Upper lobe of left lung (tissue), 4 donors: ENCODE data around the gene COBL.

ENCODE experiments used
- EP300 ChIP-seq, 4 donors: sonication (generic); formaldehyde crosslinking; IDR thresholded peaks; one replicate each; pipeline ENCODE4 v1.5.1; 2017; ENCODE audit warnings: antibody characterized with exemption in 4 of 4, control low read depth in 2 of 4
- POLR2A ChIP-seq, 4 donors: fragments of 450-650 bp; IDR thresholded peaks; one replicate each; pipeline ENCODE4 v1.5.1; 2016 to 2017; ENCODE audit warnings: antibody characterized with exemption in 4 of 4, mild to moderate bottlenecking in 2 of 4
- POLR2AphosphoS5 ChIP-seq, 2 donors: sonication (generic); formaldehyde crosslinking; IDR thresholded peaks; one replicate each; pipeline ENCODE4 v1.5.1; 2017; ENCODE audit warnings: antibody characterized with exemption in 2 of 2
- TF ChIP-seq, protein P1 (sequence below), 6 experiments: fragments of 450-650 bp in 4 of 6; fragments of 200-600 bp in 2 of 6; sonication (generic) in 2 of 6; IDR thresholded peaks; one replicate each; pipeline ENCODE4 v1.5.1; 2016 to 2019; ENCODE audit warnings: antibody characterized with exemption in 6 of 6

DNA sequence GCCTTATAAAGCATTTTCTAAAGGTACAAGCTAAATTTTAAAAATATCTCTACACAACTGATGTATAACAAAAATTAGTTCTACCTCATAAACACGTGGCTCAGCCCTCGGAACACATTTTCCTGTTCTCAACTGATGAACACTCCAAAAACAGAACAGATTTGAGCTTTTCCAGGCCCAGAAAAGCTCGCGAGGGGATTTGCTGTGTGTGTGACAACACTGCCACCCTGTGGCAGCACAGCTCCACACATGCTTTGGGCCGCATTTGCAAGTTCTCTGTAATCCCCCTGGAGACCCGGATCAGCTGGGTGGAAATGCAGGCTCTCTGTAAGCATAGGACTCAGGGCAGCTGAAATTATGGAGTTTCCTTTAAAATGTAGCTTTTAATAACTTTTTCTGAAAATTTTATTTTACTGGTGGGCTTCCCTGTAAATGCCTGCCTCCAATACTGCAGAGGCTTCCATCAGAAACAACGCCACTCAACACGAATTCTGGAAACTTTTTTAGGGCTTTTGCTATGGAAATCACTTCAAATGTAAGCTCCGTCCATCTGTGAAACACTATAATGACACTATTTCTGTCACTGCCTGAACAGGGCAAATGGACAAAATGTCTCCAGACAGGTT is 155.5 kb downstream of the COBL start:
- TF ChIP-seq, protein P1, sequence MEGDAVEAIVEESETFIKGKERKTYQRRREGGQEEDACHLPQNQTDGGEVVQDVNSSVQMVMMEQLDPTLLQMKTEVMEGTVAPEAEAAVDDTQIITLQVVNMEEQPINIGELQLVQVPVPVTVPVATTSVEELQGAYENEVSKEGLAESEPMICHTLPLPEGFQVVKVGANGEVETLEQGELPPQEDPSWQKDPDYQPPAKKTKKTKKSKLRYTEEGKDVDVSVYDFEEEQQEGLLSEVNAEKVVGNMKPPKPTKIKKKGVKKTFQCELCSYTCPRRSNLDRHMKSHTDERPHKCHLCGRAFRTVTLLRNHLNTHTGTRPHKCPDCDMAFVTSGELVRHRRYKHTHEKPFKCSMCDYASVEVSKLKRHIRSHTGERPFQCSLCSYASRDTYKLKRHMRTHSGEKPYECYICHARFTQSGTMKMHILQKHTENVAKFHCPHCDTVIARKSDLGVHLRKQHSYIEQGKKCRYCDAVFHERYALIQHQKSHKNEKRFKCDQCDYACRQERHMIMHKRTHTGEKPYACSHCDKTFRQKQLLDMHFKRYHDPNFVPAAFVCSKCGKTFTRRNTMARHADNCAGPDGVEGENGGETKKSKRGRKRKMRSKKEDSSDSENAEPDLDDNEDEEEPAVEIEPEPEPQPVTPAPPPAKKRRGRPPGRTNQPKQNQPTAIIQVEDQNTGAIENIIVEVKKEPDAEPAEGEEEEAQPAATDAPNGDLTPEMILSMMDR (IDR thresholded peaks at IDR 0.05): peak; percentile 73 to 91 (median 79)
- no peak for TF ChIP-seq EP300 (IDR thresholded peaks at IDR 0.05)
- TF ChIP-seq POLR2A (IDR thresholded peaks at IDR 0.05): no peak
- no peak for TF ChIP-seq POLR2AphosphoS5 (IDR thresholded peaks at IDR 0.05)
